GM18951 (cell line): ENCODE data around the gene PLK1.

Experiments used
- POLR2A ChIP-seq: IDR thresholded peaks from 4 replicates; pipeline ENCODE4 v1.6.1; 2011; ENCODE audit warnings: mild to moderate bottlenecking; ENCODE audit not compliant: insufficient read length, insufficient read depth; ENCODE audit errors: extremely low read depth
- in situ Hi-C: fragments of 300-500 bp; cut with MboI; formaldehyde crosslinking; loops from one replicate; pipeline ENCODE4 v1.12.0; 2022; ENCODE audit warnings: low sequenced_read_pairs, mixed read lengths, inconsistent platforms; ENCODE audit not compliant: unreplicated experiment

PLK1 gene

GRCh38 chr16:23668225-23668624 is 10.5 kb upstream of the PLK1 start:
- no peak for TF ChIP-seq POLR2A
- in situ Hi-C loops: no loop called here

DNA sequence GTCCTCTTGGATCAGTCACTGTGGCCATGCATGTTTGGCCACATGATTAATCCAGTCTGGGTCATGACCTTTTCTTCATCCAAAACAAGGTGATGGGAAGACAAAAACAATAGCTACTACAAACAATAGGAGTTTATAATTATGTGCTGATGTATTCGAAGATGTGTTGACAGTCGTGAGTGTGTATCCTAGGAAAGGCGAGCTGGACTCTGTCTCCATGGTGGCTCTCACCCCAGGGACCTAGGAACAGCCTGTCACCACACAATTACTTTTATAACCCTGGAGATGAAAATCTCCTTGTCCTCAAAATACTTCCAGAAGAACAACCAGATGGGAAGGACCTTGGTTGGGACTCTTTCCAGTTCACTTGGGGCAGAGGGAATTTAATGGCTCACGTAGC is 9.8 kb upstream of the PLK1 start:
- no peak for TF ChIP-seq POLR2A

DNA sequence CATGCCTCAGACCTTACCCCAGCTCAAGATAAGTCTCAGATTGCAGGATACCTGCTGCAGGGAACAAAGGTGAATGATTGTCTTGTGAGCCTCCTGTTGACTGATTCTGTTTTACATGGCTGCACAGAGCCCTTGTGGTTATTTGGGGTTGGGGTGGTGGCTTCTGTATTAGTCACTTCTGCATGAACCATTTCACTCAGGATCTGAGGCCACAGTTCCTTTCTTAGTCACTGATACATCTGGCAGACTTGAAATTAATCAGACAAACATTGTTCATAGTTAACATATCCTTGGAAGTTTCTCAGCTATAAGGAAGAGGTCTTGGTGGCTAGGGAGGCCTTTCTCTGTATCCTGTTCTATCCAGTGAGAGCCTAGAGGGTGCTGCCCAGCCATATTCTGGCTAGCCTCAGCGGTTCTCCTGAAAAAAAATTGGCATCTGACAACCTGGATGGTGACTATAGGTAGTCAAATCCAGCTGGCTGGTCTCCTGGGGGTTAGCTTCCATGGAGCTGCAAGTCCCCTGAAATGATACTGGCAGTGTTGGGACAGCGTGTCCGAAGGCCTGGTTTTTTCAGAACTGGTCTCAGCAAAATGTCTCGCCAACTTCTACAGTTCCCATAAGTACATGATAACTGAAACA is 8.4 kb upstream of the PLK1 start:
- in situ Hi-C loops: no loop called here
- TF ChIP-seq POLR2A: no peak

More for the DNA sequence above, 9.8 kb upstream of the PLK1 start:
- in situ Hi-C loops: no loop called here

DNA sequence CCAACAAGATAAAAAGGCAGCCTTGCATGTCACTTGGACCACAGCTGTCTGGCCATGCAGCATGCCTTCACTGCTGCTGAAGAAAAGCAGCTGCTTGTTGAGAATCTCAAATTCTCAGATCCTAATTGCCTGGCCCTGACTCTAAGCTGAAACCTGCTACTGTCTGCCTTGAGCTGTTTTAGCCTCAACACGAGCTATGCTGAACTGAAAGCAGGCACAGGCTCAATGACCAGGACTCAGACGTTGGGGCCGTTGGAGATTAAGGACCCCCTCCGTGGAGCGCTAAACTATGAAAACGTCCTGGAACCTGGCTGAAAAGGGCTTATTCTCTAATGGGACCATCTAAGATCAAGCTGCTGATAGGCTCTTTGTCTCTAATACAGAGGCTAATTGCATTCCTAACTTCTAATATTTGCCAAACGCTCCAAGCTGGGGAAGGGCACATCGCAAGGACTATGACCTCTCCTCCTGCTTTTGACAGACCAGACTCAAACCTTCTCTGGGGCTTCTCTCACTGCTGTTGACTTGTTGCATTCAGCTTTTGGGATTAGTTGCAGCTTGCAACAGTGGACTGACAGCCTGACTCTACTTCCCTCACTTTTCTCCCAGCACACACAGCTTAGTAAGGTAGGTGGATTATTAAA is 4.6 kb upstream of the PLK1 start:
- in situ Hi-C loops: no loop called here
- TF ChIP-seq POLR2A: no peak

DNA sequence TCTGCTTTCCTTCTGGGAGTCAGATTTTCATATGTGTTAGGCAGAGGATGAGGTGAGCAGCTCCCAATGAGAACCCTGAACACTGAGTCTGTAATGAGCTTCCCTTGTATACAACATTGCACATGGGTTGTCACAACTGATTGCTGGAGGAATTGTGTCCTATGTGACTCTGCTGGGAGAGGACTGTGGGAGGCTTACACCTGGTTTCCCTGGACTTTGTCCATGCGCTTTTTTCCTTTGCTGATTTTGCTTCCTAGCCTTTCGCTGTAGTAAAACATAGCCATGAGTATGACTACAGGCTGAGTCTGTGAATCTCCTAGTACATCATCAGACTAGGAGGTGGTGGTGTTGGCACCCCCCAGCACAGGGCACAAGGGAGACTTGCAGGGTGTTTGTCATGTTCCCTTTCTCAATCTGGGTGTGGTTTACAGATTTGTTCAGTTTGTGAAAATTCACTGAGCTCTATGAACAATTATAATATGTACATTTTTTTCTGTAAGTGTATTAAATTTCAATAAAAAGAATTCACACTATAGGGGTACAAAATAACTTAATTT is 1.7 kb upstream of the PLK1 start:
- TF ChIP-seq POLR2A: no peak
- in situ Hi-C loops: no loop called here

DNA sequence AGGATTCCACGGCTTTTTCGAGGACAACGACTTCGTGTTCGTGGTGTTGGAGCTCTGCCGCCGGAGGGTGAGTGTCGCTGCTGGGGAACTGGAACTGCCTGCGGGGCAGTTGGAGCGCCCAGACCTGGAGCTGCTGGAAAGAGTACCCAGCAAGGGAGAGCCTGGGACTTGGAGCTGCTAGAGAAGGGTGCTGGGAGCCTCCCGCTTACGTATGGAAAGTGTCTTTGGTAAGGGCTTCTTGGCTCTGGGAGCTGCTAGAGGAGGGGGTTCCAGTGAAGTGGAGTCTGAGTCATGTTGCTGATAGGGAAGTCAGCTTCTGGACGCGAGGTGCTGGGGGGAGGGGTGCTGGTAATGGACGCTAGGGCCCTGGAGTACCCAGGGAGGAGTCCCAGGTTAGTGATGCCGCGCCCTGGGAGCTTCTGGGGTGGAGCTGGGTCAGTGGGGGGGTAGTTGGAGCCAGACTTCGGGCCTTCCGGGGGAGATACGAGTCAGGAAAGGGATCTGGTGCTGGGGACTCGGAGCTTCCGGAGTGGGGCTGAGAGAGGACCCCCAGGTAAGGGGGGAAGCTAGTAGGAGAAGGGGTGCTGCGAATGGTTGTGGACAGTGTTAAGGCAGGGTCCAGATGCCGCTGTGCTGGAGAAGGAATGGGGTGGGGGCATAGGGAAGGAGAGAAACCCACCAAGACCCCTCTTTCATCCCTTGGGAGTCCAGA is 741 bp downstream of the PLK1 start:
- TF ChIP-seq POLR2A: no peak
- in situ Hi-C loops: no loop called here

GRCh38 chr16:23679986-23680336 is 1.3 kb downstream of the PLK1 start:
- TF ChIP-seq POLR2A: no peak
- in situ Hi-C loops: no loop called here

DNA sequence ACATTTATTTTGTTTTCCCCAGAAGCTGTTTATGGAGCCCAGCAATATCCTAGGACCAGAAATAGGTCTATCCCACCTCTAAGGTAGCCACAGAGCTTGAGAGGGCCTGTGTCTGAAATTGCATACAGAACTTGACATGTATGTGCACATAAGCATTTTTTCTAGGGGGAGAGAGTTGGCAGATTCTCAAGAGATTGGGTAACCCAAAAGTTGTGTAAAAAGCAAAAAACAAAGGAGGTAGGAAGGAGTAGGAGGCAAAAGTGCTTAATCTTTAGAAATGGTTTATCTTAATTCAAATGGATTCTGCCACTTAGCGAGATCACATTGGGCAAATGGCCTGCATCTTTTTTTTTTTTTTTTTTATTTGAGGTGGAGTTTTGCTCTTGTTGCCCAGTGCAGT is 3.5 kb downstream of the PLK1 start:
- in situ Hi-C loops: no loop called here
- no peak for TF ChIP-seq POLR2A

GRCh38 chr16:23683487-23683886 is 4.8 kb downstream of the PLK1 start:
- in situ Hi-C loops: no loop called here
- TF ChIP-seq POLR2A: no peak

DNA sequence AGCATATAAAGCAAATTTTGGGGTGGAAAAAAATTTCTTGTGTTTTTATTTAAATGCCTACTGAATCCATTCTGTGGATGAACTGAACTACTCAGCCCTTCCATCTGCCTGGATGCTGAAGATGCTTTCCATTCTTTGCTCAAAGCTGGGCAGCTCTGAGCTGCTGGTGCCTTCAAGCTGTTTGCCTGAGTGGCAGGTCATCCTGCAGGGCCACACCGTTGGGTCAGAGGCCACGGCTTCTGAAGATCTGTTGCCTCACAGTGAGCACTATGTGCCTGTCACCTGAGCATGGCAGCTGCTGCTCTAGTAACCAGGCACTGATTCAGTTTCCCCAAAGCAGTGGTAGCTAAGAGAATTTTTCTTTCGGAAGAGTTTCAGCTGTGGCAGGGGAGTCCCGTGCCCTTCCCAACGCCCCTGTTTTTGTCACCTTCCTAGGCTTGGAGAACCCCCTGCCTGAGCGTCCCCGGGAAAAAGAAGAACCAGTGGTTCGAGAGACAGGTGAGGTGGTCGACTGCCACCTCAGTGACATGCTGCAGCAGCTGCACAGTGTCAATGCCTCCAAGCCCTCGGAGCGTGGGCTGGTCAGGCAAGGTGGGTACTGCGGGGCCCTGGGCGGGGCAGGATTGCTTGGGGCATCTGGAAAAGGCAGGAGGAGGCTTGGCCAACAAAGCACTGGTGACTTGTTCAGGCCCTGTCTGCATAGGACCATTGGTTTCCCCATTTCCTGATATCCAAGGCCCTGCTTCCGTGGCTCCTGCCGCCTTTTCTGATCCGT is 8.5 kb downstream of the PLK1 start:
- TF ChIP-seq POLR2A: no peak
- in situ Hi-C loops: no loop called here

- in situ Hi-C loops: no loop called here
- TF ChIP-seq POLR2A: no peak
Observed at GRCh38 chr16:23689442-23690187, 10.9 kb downstream of the PLK1 start.

- TF ChIP-seq POLR2A: no peak
- in situ Hi-C loops: no loop called here
Observed at GRCh38 chr16:23690771-23691482, 12.2 kb downstream of the PLK1 start.
